Ascending aorta (tissue), 2 donors: ENCODE results near the gene FBXW11. TPM values are rescaled to one million over a fixed set of nuclear protein-coding genes. Genes with fewer than 3 reads are reported as not detected.

Source experiments
- DNase-seq, 2 donors: peaks; one replicate each; pipeline ENCODE4 v3.0.0-alpha.2; 2019; ENCODE audit warnings: low spot score in 2 of 2
- H3K27ac ChIP-seq, 2 donors: fragments of 200-600 bp; sonication (generic); one replicate each; pipeline ENCODE4 v1.5.1; 2016 to 2017; ENCODE audit warnings: mild to moderate bottlenecking in 1 of 2
- H3K27me3 ChIP-seq: fragments of 200-600 bp; sonication (generic); one replicate; pipeline ENCODE4 v1.5.1; 2017
- H3K36me3 ChIP-seq, 2 donors: fragments of 200-600 bp; sonication (generic); one replicate each; pipeline ENCODE4 v1.5.1; 2016
- H3K4me1 ChIP-seq, 2 donors: fragments of 200-600 bp; sonication (generic); one replicate each; pipeline ENCODE4 v1.5.1; 2016 to 2017; ENCODE audit warnings: mild to moderate bottlenecking in 1 of 2
- H3K4me3 ChIP-seq, 2 donors: fragments of 200-600 bp; sonication (generic); one replicate each; pipeline ENCODE4 v1.5.1; 2016 to 2017; ENCODE audit warnings: mild to moderate bottlenecking in 1 of 2
- H3K9me3 ChIP-seq, 2 donors: fragments of 200-600 bp; sonication (generic); one replicate each; pipeline ENCODE4 v1.5.1; 2016
- CTCF ChIP-seq, 3 experiments: fragments of 200-600 bp in 2 of 3; fragments of 450-650 bp in 1 of 3; sonication (generic) in 2 of 3; IDR thresholded peaks; one replicate each; pipeline ENCODE4 v1.5.1; 2016 to 2019; ENCODE audit warnings: antibody characterized with exemption in 3 of 3, mild to moderate bottlenecking in 1 of 3, moderate library complexity in 1 of 3
- intact Hi-C: fragments of 100-400 bp; cut with DNase I; formaldehyde crosslinking; loops from one replicate; pipeline ENCODE4 v1.15.1; 2023
- total RNA-seq: library from RNA; depleted of rRNA; stranded (reverse); fragments of >200 nt; gene quantifications from one replicate; pipeline ENCODE4 v1.1.0, GENCODE V29; 2016

FBXW11 gene
- total RNA-seq, 1 donor from 2014 or later = 34.6 TPM

GRCh38 chr5:171813270-171813669 lies 193.2 kb downstream of the FBXW11 start:
- no peak overlapping the region for H3K4me3 ChIP-seq
- peaks cover 0 to 12% of the 10 kb centered on the region in 2 donors for H3K9me3 ChIP-seq
- H3K36me3 ChIP-seq = no peaks in the 10 kb centered on the region
- DNase-seq = no peak
- no peak for TF ChIP-seq CTCF (IDR thresholded peaks at IDR 0.05)
- intact Hi-C loops = no loop called here
- H3K4me1 ChIP-seq = no peaks in the 10 kb centered on the region
- no peak overlapping the region for H3K27ac ChIP-seq
- H3K27me3 ChIP-seq = no peaks in the 10 kb centered on the region

Other genes starting within 250 kb of the FBXW11 start
- not detected for gene SMIM23, start 220.8 kb downstream of the FBXW11 start, total RNA-seq
- gene STK10, start 181.6 kb upstream of the FBXW11 start, total RNA-seq = 18.4 TPM
- gene EFCAB9, start 187.5 kb upstream of the FBXW11 start, total RNA-seq = not detected